Renal cortex interstitium (tissue), 3 donors: Measurements from ENCODE around the gene HS6ST3. TPM values are rescaled to one million over a fixed set of nuclear protein-coding genes. Genes with fewer than 3 reads are reported as not detected.

Source experiments
- polyA plus RNA-seq, 3 donors: library from polyadenylated mRNA; unstranded; fragments of 120-200 nt; gene quantifications; one replicate each; pipeline ENCODE4 v1.2.1, GENCODE V29; 2013; ENCODE audit not compliant: insufficient read length in 3 of 3

HS6ST3 gene
- polyA plus RNA-seq, 3 donors: 2.8 to 4.2 (median 2.8) TPM

Other genes with a start within 250 kb of the HS6ST3 start
- gene UGGT2, start 36.7 kb upstream of the HS6ST3 start, polyA plus RNA-seq: 10 to 100 TPM; 34.8 to 55.7 (median 42.9) TPM